ENCODE measurements around the gene NFIA.

The NFIA gene

GRCh38 chr1:61111084-61112004 lies 29.0 kb downstream of the NFIA start:
- no peak for DNase-seq (ENCODE audit: extremely low read depth, low read depth)
- H3K4me3 ChIP-seq (replicated peaks; ENCODE audit: low read depth, low read length): no peak overlapping the region
- TF ChIP-seq, protein P1, sequence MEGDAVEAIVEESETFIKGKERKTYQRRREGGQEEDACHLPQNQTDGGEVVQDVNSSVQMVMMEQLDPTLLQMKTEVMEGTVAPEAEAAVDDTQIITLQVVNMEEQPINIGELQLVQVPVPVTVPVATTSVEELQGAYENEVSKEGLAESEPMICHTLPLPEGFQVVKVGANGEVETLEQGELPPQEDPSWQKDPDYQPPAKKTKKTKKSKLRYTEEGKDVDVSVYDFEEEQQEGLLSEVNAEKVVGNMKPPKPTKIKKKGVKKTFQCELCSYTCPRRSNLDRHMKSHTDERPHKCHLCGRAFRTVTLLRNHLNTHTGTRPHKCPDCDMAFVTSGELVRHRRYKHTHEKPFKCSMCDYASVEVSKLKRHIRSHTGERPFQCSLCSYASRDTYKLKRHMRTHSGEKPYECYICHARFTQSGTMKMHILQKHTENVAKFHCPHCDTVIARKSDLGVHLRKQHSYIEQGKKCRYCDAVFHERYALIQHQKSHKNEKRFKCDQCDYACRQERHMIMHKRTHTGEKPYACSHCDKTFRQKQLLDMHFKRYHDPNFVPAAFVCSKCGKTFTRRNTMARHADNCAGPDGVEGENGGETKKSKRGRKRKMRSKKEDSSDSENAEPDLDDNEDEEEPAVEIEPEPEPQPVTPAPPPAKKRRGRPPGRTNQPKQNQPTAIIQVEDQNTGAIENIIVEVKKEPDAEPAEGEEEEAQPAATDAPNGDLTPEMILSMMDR (IDR thresholded peaks at IDR 0.05; ENCODE audit: low read depth, low read length, missing control alignments): no peak

- TF ChIP-seq, protein P1 (IDR thresholded peaks at IDR 0.05; ENCODE audit: low read depth, low read length, missing control alignments): no peak
- no peak for DNase-seq (ENCODE audit: extremely low read depth, low read depth)
Observed at GRCh38 chr1:61114178-61114870, 32.0 kb downstream of the NFIA start.

DNA sequence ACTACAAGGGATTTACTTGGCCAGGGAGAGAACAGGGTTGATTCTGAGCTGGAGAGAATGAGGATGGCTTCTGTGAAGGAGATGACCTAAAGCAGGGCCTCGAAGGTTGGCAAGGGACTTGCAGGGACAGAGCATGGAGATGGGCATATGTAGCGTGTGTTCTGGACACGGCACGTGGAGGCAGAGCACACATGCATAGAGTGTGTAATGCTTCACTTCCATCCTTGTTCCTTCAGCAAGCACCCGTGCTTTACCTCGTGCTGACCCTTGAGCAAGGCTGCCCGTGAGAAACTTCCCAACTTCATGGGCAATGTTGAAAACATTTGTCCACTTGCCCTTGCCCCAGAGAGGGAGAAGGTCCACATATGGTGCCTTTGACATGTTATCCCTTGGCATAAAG lies 33.1 kb downstream of the NFIA start:
- TF ChIP-seq, protein P1 (IDR thresholded peaks at IDR 0.05; ENCODE audit: low read depth, low read length, missing control alignments): no peak
- no peak overlapping the region for H3K4me3 ChIP-seq (replicated peaks; ENCODE audit: low read depth, low read length)
- no peak for DNase-seq (ENCODE audit: extremely low read depth, low read depth)

More at GRCh38 chr1:61114178-61114870, 32.0 kb downstream of the NFIA start:
- H3K4me3 ChIP-seq (replicated peaks; ENCODE audit: low read depth, low read length): no peak overlapping the region

- no peak overlapping the region for H3K4me3 ChIP-seq (replicated peaks; ENCODE audit: low read depth, low read length)
- TF ChIP-seq, protein P1 (IDR thresholded peaks at IDR 0.05; ENCODE audit: low read depth, low read length, missing control alignments): no peak
- DNase-seq (ENCODE audit: extremely low read depth, low read depth): no peak
Observed at GRCh38 chr1:61116421-61116820, 34.1 kb downstream of the NFIA start.

GRCh38 chr1:61117283-61117682 lies 34.9 kb downstream of the NFIA start:
- no peak overlapping the region for H3K4me3 ChIP-seq (replicated peaks; ENCODE audit: low read depth, low read length)
- no peak for DNase-seq (ENCODE audit: extremely low read depth, low read depth)

DNA sequence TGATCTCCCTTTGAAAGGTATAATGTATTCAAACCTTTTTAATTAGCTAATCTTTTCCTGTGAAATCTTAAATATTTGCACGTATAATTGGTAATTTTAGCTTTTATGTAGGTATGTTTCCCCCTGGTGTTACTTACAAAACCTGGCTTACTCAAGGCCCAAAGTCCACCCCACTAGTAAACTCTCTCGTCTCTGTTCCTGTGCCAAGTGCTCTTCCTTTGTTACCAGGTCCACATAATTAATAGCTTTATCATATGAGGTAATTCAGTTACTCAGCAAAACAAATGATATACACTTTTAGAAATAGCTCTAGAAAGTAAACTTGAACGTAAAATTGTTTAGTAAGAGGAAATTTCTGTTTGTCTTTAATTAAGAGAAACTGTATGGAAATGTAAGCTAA lies 36.7 kb downstream of the NFIA start:
- TF ChIP-seq, protein P1 (IDR thresholded peaks at IDR 0.05; ENCODE audit: low read depth, low read length, missing control alignments): no peak
- no peak overlapping the region for H3K4me3 ChIP-seq (replicated peaks; ENCODE audit: low read depth, low read length)
- DNase-seq (ENCODE audit: extremely low read depth, low read depth): no peak

More at GRCh38 chr1:61117283-61117682, 34.9 kb downstream of the NFIA start:
- TF ChIP-seq, protein P1 (IDR thresholded peaks at IDR 0.05; ENCODE audit: low read depth, low read length, missing control alignments): no peak
